ACC112 (cell line): ENCODE data around the gene SUPT7L.

Source experiments
- H2AFZ ChIP-seq: fragments of 200-600 bp; sonication (generic); one replicate; pipeline ENCODE4 v1.6.0; 2017; ENCODE audit warnings: antibody characterized with exemption, low read length; ENCODE audit not compliant: unreplicated experiment
- H3K27ac ChIP-seq: fragments of 200-600 bp; sonication (generic); 2 replicates; pipeline ENCODE4 v1.5.1; 2014; ENCODE audit warnings: low read depth, mild to moderate bottlenecking, antibody characterized with exemption, low read length, moderate library complexity
- H3K27me3 ChIP-seq: fragments of 200-600 bp; sonication (generic); 2 replicates; pipeline ENCODE4 v1.6.1; 2014; ENCODE audit warnings: mild to moderate bottlenecking, antibody characterized with exemption, low read length, moderate library complexity, mixed read lengths; ENCODE audit not compliant: insufficient read depth
- H3K36me3 ChIP-seq: fragments of 200-600 bp; sonication (generic); 2 replicates; pipeline ENCODE4 v1.6.1; 2016; ENCODE audit warnings: mild to moderate bottlenecking, antibody characterized with exemption, low read length, moderate library complexity, mixed read lengths; ENCODE audit not compliant: insufficient read depth
- H3K4me1 ChIP-seq: fragments of 200-600 bp; sonication (generic); one replicate; pipeline ENCODE4 v1.6.1; 2016; ENCODE audit warnings: low read length, mixed read lengths; ENCODE audit not compliant: insufficient read depth, unreplicated experiment, control insufficient read depth
- H3K4me3 ChIP-seq: fragments of 200-600 bp; sonication (generic); 2 replicates; pipeline ENCODE4 v1.5.1; 2014; ENCODE audit warnings: mild to moderate bottlenecking, low read depth, low read length
- H3K79me2 ChIP-seq: fragments of 200-600 bp; sonication (generic); one replicate; pipeline ENCODE4 v1.6.0; 2016; ENCODE audit warnings: low read length; ENCODE audit not compliant: control insufficient read depth, unreplicated experiment, insufficient read depth

The SUPT7L gene

DNA sequence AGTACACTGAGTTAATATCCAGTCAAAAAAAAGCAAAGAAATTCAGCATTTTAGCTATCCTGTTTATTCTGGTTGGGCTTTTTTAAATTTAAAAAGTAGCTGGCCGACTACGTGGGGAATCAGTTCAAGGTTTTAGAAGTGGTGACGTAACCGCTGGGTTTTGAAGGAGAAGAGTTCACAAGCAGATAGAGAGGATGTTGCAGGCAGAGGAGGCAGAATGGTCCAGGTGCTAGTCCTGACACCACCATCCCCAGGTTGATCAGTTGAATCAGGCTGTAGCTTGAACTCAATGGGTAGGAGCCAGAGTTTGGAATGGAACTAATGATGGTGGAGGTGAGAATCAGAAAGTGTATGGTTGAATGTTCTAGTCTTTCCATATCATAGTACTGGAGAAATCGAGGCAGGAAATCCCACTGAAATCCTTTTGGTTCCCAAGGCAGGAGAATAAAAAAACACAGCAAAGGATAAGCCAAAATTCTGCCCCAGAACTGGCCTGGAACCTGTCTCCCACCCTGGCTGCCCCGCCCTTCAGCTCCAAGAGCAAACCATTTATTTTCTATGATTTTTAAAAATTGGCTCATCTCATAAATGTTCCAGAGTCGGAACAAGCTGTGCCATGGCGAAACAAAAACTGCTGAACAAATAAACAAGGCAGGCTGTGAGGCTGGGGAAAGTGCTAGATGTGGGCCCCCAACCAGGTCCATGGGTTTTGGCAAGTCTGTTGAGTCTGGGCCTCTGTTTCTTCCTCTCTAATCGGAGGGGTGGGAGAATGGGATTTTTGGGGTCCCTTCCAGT, 44.2 kb upstream of the SUPT7L start:
- Histone ChIP-seq H3K4me3 (no peak overlapping the region), H2AFZ (no peak overlapping the region), H3K27me3 (no peaks in the 10 kb centered on the region), H3K36me3 (no peaks in the 10 kb centered on the region), H3K79me2 (no peaks in the 10 kb centered on the region), H3K4me1 (peaks cover 49% of the 10 kb centered on the region), H3K27ac (peak overlapping the region; percentile 97; the same call in 1 of the 2 replicates)

DNA sequence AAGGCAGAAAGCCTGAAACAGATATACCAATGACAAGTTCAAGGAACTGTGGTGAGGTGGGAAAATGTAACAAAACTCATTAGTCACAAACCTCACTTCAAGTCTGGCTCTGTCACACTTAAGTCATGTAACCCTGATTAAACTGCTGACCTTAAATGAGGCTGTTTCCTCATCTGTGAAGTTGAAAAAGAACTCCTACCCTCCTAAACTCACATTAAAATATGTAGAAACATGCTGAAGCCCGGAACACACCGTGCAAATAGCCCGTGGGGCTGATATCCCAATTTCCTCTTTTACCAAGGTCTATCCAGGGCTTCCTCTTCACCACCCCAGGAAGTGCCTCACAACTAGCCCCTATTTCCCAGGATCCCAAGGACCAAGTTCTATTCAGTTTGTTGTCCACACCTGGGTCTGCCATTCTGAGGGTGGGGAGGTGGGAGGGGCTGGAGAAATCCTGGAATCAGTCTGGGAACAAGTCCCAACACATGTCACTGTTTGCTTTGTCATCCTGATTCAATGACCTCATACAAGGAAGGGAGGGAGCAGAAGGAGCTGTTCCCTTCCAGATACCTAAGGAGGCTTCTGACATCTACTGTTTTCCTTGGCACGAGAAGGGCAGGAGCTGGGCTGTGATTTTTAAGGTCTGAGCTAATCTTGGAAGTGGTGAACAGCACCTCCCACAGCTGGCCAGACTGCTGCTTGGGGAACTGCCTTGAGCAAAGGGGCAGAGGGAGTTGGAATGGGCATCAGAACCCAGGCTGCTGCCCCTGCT, 42.6 kb upstream of the SUPT7L start:
- Histone ChIP-seq H3K79me2 (no peaks in the 10 kb centered on the region), H3K36me3 (no peaks in the 10 kb centered on the region), H3K4me3 (peak overlapping the region; percentile 22; the same call in 1 of the 2 replicates), H3K27me3 (no peaks in the 10 kb centered on the region), H3K27ac (peak overlapping the region; percentile 97), H2AFZ (no peak overlapping the region), H3K4me1 (peaks cover 44% of the 10 kb centered on the region)

DNA sequence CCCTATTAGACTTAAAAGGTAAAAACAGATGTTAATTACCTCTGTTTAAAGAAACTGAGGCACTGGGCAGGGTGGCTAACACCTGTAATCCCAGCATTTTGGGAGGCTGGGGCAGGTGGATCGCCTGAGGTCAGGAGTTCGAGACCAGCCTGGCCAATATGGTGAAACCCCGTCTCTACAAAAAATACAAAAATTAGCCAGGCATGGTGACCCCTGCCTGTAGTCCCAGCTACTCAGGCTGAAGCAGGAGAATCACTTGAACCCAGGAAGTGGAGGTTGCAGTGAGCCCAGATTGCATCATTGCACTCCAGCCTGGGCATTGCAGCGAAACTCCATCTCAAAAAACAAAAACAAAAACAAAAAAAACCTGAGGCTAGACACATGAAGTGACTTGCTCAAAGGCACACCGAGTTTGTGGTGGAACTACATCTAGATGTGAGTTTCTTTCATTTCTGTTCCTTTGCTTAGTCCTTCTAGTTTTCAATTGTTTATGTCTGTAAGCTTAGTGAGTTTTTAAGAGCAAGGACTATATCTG, 41.0 kb upstream of the SUPT7L start:
- H3K27ac ChIP-seq = peak overlapping the region; percentile 56
- H2AFZ ChIP-seq = no peak overlapping the region
- no peaks in the 10 kb centered on the region for H3K27me3 ChIP-seq
- H3K36me3 ChIP-seq = no peaks in the 10 kb centered on the region
- H3K4me3 ChIP-seq = no peak overlapping the region
- no peaks in the 10 kb centered on the region for H3K79me2 ChIP-seq
- H3K4me1 ChIP-seq = peaks cover 41% of the 10 kb centered on the region

DNA sequence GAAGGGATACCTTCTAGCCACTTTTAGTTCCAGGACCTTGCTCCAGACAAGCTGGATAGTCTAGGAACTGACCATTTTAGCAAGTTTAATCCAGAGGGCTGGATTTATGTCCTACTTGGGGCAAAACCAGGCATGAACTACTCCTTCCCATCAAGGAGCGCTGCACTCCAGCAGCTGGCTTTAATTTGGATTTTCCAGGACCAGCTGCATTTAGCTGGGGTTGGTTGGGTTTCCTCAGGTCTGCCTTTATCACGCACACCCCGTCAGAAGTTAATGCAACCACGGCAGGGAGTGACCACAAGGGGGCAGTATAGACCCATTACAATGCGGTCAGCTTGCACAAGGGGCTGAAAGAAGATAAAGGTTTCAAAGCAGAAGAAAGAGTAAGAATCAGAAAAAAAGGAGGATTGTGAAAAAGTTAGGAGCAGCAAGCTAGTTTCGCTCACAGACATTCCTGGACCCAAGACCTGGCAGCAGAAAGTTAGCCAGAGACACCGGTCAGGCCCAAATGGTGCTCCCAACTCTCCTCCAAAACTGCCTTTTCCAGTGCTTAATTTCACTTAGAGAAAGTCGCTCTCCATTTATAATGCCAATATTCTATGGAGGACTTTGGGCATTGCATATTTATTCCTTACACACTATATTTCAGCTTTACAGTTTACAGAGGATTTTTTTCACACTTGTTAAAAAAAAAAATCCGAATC, 40.4 kb upstream of the SUPT7L start:
- peak overlapping the region; percentile 56; the same call in 1 of the 2 replicates for H3K27ac ChIP-seq
- H3K4me1 ChIP-seq = peaks cover 41% of the 10 kb centered on the region
- H2AFZ ChIP-seq = no peak overlapping the region
- no peaks in the 10 kb centered on the region for H3K36me3 ChIP-seq
- no peak overlapping the region for H3K4me3 ChIP-seq
- no peaks in the 10 kb centered on the region for H3K79me2 ChIP-seq
- no peaks in the 10 kb centered on the region for H3K27me3 ChIP-seq

DNA sequence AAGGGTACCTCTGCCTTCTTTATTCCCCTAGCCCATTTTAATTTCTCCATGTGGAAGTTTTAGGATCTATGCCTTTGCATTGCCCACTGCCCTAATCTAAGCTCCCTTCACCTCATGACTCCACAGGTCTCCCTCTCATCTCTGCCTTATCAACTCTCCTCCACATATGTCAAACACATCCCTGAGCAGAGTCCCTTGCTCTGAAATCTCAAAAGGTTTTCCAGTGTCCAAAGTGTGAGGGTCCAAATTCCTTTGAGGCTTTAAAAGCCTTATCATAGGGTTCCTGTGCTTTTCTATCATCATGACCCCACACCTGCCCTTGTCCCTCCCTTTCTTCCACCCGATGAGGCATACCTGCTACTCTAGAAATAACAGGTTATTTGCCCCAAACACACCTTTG, 38.9 kb upstream of the SUPT7L start:
- Histone ChIP-seq H2AFZ (no peak overlapping the region), H3K27me3 (no peaks in the 10 kb centered on the region), H3K27ac (no peak overlapping the region), H3K79me2 (no peaks in the 10 kb centered on the region), H3K36me3 (no peaks in the 10 kb centered on the region), H3K4me1 (peaks cover 31% of the 10 kb centered on the region), H3K4me3 (no peak overlapping the region)

DNA sequence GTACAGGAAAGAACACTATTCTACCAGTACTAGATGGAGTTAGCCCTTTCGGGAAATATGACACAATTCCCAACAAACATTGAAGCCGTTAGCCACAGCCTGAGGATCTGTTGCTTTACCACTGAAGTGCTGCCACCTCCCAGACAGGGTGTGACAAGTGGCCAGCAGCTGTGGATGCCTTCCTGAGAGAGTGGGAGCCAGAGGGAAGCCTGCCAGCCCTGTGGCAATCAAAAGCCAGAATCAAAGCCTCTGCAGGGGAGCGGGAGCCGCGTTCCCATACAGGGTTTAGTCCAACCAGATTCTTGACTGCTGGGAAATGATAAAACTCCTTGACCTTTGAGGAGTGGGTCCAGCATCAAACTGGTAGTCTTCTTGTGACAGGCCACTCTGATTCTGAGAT, 38.3 kb upstream of the SUPT7L start:
- no peak overlapping the region for H3K27ac ChIP-seq

DNA sequence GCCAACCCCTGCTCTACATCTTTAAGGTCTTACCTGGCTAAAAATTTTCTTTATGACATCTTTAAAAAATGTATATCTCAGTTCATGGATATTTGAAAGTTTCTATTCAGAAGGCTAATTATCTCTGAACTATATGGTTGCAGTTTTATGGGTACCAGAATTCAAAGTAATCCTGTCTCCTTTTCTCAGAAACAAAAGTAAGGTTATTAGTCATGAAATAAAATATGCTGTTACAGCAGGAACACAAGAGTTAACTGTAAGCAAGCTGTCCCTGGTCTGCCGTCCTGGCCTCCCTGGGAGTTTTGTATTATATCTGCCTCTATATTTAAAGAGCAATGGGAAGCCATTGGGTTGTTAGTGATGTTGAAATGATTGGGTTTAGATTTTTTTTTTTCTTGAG, 34.2 kb upstream of the SUPT7L start:
- Histone ChIP-seq H3K4me3 (no peak overlapping the region), H3K27ac (no peak overlapping the region), H3K79me2 (no peaks in the 10 kb centered on the region), H3K4me1 (no peaks in the 10 kb centered on the region), H3K27me3 (no peaks in the 10 kb centered on the region), H3K36me3 (peaks cover 5% of the 10 kb centered on the region; the same call in 1 of the 2 replicates), H2AFZ (no peak overlapping the region)

More for the DNA sequence above, 38.3 kb upstream of the SUPT7L start:
- no peak overlapping the region for H3K4me3 ChIP-seq
- H3K4me1 ChIP-seq = peaks cover 25% of the 10 kb centered on the region
- no peak overlapping the region for H2AFZ ChIP-seq
- no peaks in the 10 kb centered on the region for H3K79me2 ChIP-seq
- no peaks in the 10 kb centered on the region for H3K27me3 ChIP-seq
- H3K36me3 ChIP-seq = no peaks in the 10 kb centered on the region

DNA sequence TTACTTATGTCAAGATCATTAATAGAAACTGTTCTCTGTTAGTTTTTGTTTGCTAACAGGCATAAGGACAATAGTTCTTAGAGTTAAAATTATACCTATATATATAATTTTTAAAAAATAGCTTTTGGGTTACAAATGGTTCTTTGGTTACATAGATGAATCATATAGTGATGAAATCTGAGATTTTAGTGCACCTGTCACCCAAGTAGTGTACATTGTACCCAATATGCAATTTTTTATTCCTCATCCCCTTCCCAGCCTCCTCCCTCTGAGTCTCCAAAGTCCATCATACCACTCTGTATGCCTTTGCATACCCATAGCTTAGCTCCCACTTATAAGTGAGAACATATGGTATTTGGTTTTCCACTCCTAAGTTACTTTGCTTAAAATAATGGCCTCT, 26.6 kb upstream of the SUPT7L start:
- Histone ChIP-seq H3K27me3 (no peaks in the 10 kb centered on the region), H3K4me3 (no peak overlapping the region), H3K4me1 (no peaks in the 10 kb centered on the region), H2AFZ (no peak overlapping the region), H3K36me3 (peaks cover 19% of the 10 kb centered on the region), H3K79me2 (no peaks in the 10 kb centered on the region), H3K27ac (no peak overlapping the region)

DNA sequence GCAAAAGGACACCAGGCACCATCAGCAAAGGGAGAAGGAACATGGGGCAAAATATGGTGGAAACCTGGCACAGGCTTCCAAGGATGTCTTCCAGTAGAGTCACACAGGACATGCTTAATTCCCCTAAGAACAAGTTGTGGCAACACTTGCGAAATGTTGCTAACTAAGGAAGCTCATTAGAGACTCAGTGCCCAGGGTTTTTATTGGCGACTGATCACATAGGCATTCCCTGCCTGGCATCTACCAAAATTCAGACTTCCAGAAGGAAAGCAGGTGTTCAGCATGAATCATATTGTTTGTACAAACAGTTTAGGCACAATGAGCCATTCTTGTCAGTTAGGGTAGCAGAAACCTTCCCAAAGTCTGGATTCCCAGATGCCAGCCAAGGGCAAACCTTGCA, 26.0 kb upstream of the SUPT7L start:
- no peaks in the 10 kb centered on the region for H3K27me3 ChIP-seq
- peaks cover 22% of the 10 kb centered on the region for H3K36me3 ChIP-seq
- no peak overlapping the region for H3K27ac ChIP-seq
- no peak overlapping the region for H3K4me3 ChIP-seq
- H2AFZ ChIP-seq = no peak overlapping the region
- H3K79me2 ChIP-seq = no peaks in the 10 kb centered on the region
- no peaks in the 10 kb centered on the region for H3K4me1 ChIP-seq

DNA sequence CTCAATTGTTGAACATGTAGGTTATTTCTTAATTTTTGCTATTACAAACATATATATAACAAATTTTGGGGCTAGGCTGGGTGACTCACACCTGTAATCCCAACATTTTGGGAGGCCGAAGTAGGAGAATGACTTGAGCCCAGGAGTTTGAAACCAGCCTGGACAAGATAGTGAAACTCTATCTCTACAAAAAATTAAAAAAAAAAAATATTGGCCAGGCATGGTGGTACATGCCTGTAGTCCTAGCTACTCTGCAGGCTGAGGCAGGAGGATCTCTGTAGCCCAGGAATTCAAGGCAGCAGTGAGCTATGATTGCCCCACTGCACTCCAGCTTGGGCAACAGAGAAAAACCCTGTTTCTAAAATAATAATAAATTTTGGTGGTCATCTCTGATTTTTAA, 23.8 kb upstream of the SUPT7L start:
- H3K27me3 ChIP-seq = no peaks in the 10 kb centered on the region
- no peak overlapping the region for H3K4me3 ChIP-seq
- no peak overlapping the region for H2AFZ ChIP-seq
- no peak overlapping the region for H3K27ac ChIP-seq
- peaks cover 20% of the 10 kb centered on the region for H3K36me3 ChIP-seq
- H3K4me1 ChIP-seq = peaks cover 11% of the 10 kb centered on the region
- H3K79me2 ChIP-seq = no peaks in the 10 kb centered on the region
